DND-41 (cell line): ENCODE measurements around the gene MIPOL1.

Source experiments
- CTCF ChIP-seq: IDR thresholded peaks from 2 replicates; pipeline ENCODE4 v1.5.1; 2012; ENCODE audit warnings: borderline replicate concordance, low read length, moderate library complexity, mild to moderate bottlenecking; ENCODE audit not compliant: poor library complexity, severe bottlenecking; ENCODE audit errors: extremely low read depth
- EZH2 ChIP-seq: IDR thresholded peaks from 3 replicates; pipeline ENCODE4 v1.6.1; 2012; ENCODE audit warnings: borderline replicate concordance, low read depth, mild to moderate bottlenecking, moderate library complexity, low read length, inconsistent platforms; ENCODE audit not compliant: severe bottlenecking

GRCh38 chr14:37598747-37599506 lies 401.2 kb downstream of the MIPOL1 start:
- TF ChIP-seq CTCF (no peak), EZH2 (no peak)
